Panc1 (cell line): ENCODE data around the gene TMEM63C. TPM values are rescaled to one million over a fixed set of nuclear protein-coding genes. Genes with fewer than 3 reads are reported as not detected.

Experiments used
- ATAC-seq: fragments of 200-7000 bp; cut with Tn5 transposase; 2 replicates; pipeline ENCODE4 v1.9.1; 2020; ENCODE audit warnings: mild to moderate bottlenecking, moderate library complexity
- BruUV-seq: library from RNA; stranded (reverse); fragments of 400-500 nt; replicated peaks from 2 replicates; lab custom pipeline; 2021; lab: Mats Ljungman, UMichigan
- CTCF ChIA-PET: fragments of 300-600 bp; sonication (Branson Sonifier 250); formaldehyde crosslinking; loops from one replicate; lab custom pipeline; 2022; ENCODE audit warnings: antibody characterized with exemption; lab: Charles Lee
- POLR2A ChIA-PET: fragments of 300-600 bp; sonication (Branson Sonifier 250); formaldehyde crosslinking; loops from one replicate; lab custom pipeline; 2022; ENCODE audit warnings: antibody characterized with exemption; lab: Charles Lee
- DNase-seq: peaks from one replicate; pipeline ENCODE4 v3.0.0-alpha.2; 2010; ENCODE audit warnings: low read depth, low spot score
- H3K27ac ChIP-seq: 2 replicates; pipeline ENCODE4 v1.5.1; 2011; ENCODE audit warnings: mild to moderate bottlenecking, low read length, inconsistent platforms
- H3K27me3 ChIP-seq: fragments of 200-500 bp; sonication (Bioruptor generic); 2 replicates; pipeline ENCODE4 v1.6.0; 2014; ENCODE audit warnings: low read length, inconsistent platforms; ENCODE audit not compliant: control insufficient read depth, insufficient read depth
- H3K36me3 ChIP-seq: fragments of 200-500 bp; sonication (Bioruptor generic); 2 replicates; pipeline ENCODE4 v1.5.1; 2014; ENCODE audit warnings: inconsistent platforms, mild to moderate bottlenecking, low read length, moderate library complexity; ENCODE audit not compliant: control insufficient read depth, insufficient read depth
- H3K4me1 ChIP-seq: 2 replicates; pipeline ENCODE4 v1.5.1; 2011; ENCODE audit warnings: inconsistent platforms, mild to moderate bottlenecking, low read length, moderate library complexity; ENCODE audit not compliant: control insufficient read depth, insufficient read depth
- H3K4me3 ChIP-seq, 2 experiments: 2 replicates each; pipeline ENCODE4 v1.5.1; 2011 to 2012; ENCODE audit warnings: low read depth in 2 of 2, low read length in 2 of 2, mild to moderate bottlenecking in 2 of 2, inconsistent platforms in 1 of 2, moderate library complexity in 1 of 2
- H3K9me3 ChIP-seq: fragments of 200-500 bp; sonication (Bioruptor generic); 2 replicates; pipeline ENCODE4 v1.5.1; 2014; ENCODE audit warnings: low read depth, mild to moderate bottlenecking, inconsistent platforms, low read length, moderate library complexity; ENCODE audit not compliant: control insufficient read depth, insufficient read depth
- CTCF ChIP-seq: fragments of 450-650 bp; IDR thresholded peaks from 2 replicates; pipeline ENCODE4 v1.5.1; 2017; ENCODE audit warnings: mild to moderate bottlenecking
- POLR2AphosphoS5 ChIP-seq: IDR thresholded peaks from 2 replicates; pipeline ENCODE4 v1.6.1; 2012; ENCODE audit warnings: mild to moderate bottlenecking, low read depth, low read length, moderate library complexity
- REST ChIP-seq, 2 experiments: IDR thresholded peaks; 2 replicates each; pipeline ENCODE4 v1.6.1; 2011 to 2012; ENCODE audit warnings: low read depth in 2 of 2, control low read depth in 1 of 2, low read length in 1 of 2, mild to moderate bottlenecking in 1 of 2, moderate library complexity in 1 of 2; ENCODE audit not compliant: insufficient read depth in 1 of 2
- SIN3A ChIP-seq: IDR thresholded peaks from 2 replicates; pipeline ENCODE4 v1.6.1; 2012; ENCODE audit warnings: low read depth, mild to moderate bottlenecking, low read length, moderate library complexity, borderline replicate concordance; ENCODE audit not compliant: insufficient read depth
- TCF7L2 ChIP-seq: IDR thresholded peaks from 2 replicates; pipeline ENCODE4 v1.6.1; 2011; ENCODE audit warnings: mild to moderate bottlenecking, low read depth, low read length, inconsistent platforms
- in situ Hi-C: cut with HindIII; loops from 2 replicates; pipeline ENCODE4 v1.10.0; 2016; ENCODE audit warnings: low sequenced_read_pairs, low pct_unique_long_range_greater_than_20kb
- intact Hi-C: fragments of 100-400 bp; cut with micrococcal nuclease; formaldehyde crosslinking; loops from one replicate; pipeline ENCODE4 v1.10.0; 2022; ENCODE audit not compliant: unreplicated experiment
- total RNA-seq: library from RNA; stranded (reverse); gene quantifications from one replicate; pipeline ENCODE4 v1.2.1, GENCODE V29; 2021; ENCODE audit not compliant: unreplicated experiment

TMEM63C gene
- total RNA-seq, 1 experiment from 2014 or later: 2.4 TPM

- Histone ChIP-seq H3K36me3 (no peaks in the 10 kb centered on the region), H3K27ac (no peak overlapping the region), H3K4me1 (no peaks in the 10 kb centered on the region), H3K9me3 (no peaks in the 10 kb centered on the region), H3K27me3 (no peaks in the 10 kb centered on the region), H3K4me3 (no peak overlapping the region)
- TF ChIP-seq REST (IDR thresholded peaks at IDR 0.05; ENCODE audit: insufficient read depth in 1 of 2, low read depth in 2 of 2, low read length in 1 of 2) (peak; percentile 68 to 74; a peak in 3 of 4 replicates), POLR2AphosphoS5 (no peak)
- POLR2A ChIA-PET: no interaction called here
- ATAC-seq (no peak), DNase-seq (no peak)
- no TSS peak for BruUV-seq
- intact Hi-C loops (no loop called here), in situ Hi-C loops (no loop called here)
- CTCF ChIA-PET: no interaction called here
These were observed 60.4 kb downstream of the TMEM63C start for GRCh38 chr14:77241955-77242354.

DNA sequence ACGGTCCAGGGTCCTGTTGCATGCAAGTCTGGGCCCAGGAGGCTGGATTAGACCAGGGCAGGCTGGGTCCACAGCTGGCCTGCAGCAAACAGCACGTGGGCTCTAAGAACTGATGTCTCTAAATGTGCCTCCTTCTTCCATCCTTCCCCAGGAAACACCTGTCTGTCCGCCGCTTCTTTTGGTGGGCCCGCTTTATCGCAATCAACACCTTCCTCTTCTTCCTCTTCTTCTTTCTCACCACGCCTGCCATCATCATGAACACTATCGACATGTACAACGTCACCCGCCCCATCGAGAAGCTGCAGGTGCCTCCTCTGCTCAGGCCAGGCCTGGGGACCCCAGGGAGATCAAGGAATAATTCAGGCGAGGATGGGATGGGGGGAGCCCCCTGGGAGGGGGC, 61.2 kb downstream of the TMEM63C start:
- Histone ChIP-seq H3K36me3 (no peaks in the 10 kb centered on the region), H3K4me3 (no peak overlapping the region), H3K9me3 (no peaks in the 10 kb centered on the region), H3K4me1 (no peaks in the 10 kb centered on the region), H3K27me3 (no peaks in the 10 kb centered on the region), H3K27ac (no peak overlapping the region)
- in situ Hi-C loops: no loop called here
- ChIA-PET CTCF (interaction anchor here (0.5 kb wide), 1 partner anchor 784 kb away, joined by 5 read pairs; no protein-coding TSS in a partner anchor), POLR2A (no interaction called here)
- no TSS peak for BruUV-seq
- DNase-seq (no peak), ATAC-seq (no peak)
- intact Hi-C loops: no loop called here
- TF ChIP-seq POLR2AphosphoS5 (no peak), REST (IDR thresholded peaks at IDR 0.05; ENCODE audit: insufficient read depth in 1 of 2, low read depth in 2 of 2, low read length in 1 of 2) (no peak), TCF7L2 (no peak), CTCF (no peak), SIN3A (no peak)
